HG03066 (cell line): ENCODE measurements around the gene COL13A1.

Source experiments
- ATAC-seq: cut with Tn5 transposase; IDR thresholded peaks from one replicate; pipeline ENCODE4 v1.9.1; 2021; ENCODE audit warnings: low read depth; ENCODE audit not compliant: unreplicated experiment

COL13A1 gene

DNA sequence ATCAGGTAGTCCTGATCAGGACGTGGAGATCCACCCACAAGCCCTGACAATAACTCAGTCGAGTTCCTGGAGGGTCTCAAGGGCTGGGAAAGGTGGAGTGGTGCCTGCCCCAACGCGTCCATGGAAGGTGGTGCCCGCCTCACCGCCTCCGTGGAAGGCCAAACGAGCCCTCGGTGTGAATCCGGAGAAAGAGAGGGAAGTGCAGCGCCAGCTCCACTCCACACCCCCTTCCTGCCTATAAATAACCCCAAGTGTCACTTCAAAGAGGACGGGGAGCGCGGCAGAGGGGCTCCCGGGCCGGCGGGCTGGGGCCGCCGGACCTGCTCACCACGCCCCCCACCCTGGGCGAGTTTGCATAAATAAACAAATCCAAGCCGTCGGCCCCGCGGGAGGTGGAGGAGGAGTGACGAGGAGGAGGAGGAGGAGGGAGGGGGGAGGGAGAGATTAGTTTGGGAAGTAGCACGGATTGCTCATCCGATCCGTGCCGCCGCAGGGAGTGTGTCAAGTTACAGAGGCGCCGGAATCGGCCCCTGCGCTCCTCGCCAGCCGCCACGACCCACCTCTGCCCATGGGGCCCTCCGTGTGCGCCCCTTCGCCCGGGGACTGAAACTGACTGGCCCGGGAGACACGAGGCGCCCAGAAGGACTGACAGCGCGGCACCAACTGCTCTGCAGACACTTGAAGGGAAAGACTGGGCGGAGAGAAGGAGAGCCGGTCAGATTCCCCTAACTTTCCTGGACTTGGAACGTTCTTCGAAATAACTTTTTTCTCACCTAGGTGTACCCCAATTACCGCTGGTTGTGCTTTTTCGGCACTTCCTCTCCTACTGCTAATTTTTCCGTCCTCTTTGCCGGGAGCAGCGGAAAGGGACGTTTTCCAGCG, at the start of gene COL13A1:
TSS of gene COL13A1 (plus strand) at position 473 of the 882 bp plus-strand sequence. CDS start 518 bp downstream, outside the sequence.
- ATAC-seq, result no peak

DNA sequence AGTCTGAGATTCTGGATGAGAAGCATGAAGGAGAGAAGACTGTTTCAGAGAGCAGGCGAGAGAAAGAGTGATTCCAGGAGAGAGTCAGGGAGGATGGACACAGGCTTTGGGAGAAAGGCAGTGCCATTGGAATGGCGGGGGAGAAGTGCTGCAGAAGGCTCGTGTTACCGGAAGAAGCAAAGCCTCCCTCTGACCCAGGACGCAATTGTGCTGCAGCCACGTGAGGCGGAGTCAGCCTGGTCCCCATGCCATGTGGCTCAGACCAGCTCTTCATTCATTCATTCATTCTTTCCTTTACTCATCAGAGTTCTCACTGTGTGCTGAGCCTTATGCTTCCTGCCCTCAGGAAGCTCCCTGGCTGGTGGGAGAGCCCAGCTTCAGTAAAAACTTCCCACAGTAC, 49.2 kb upstream of the COL13A1 start:
- ATAC-seq, result no peak

DNA sequence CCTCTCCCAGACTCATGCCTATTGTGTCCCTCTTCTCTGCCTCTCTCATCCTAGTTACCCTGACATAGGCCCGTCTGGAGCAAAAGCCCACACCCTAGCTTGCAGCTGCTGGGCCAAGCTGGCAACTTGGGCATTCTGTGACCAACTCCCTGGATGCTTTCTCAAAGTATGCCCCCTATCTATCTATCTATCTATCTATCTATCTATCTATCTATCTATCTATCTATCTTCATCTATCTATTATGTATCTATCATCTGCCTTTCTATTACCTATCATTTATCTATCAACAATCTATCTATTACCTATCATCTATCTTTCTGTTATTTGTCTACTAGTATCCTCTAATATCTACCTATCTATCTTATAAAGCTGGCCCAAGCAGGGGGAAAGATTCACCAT, 45.4 kb upstream of the COL13A1 start:
- no peak for ATAC-seq

DNA sequence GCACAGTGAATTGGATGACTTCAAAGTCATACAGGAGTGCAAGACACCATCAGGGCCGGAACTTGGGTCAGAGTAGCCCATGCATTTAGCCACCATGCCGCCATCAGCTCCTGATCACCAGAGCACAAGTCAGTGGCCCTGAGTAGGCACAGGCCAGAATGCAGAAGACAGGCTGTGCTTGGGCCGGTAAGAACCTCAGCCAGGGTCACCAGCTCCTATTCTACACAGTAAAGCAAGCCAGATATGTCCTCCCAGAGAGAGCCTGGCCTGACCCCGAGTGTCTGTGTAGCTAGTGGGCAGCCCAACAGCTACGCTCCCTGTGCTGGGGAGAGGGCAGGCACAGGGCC, 44.5 kb upstream of the COL13A1 start:
- no peak for ATAC-seq

DNA sequence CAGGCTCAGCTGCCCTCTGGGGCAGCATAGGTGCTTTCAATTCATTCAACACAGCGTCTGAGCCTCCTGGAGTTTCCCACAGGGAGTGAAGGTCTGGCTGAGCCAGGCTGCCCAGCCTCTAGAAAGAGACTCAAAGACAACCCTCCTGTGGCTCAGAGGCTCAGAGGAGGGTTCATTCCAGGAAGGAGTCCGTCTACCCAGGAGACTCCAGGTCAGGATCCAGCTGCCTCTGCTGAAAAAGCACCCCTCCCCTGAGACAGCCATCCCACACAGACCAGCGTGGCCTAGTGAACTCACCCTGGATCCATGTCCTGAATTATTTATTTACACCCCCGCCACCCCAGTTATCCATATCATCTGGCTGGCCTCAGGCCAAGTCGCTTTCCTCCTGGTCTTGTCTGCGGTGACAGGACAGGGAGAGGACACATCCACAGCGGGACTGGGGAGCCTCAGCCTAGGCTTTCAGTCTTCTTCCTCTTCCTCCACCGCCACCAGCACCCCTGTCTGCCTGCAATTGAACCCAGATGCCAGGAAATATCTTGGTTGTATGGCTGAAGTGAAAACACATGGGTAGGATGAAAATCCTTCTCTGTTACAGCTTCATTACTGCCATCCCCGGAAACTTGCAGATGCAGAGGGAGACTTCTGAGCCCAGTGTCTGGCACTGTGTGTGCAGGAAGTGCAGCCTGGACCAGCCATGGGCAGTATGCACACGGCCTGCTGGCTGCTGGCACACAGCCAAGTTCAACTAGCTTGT, 44.0 kb upstream of the COL13A1 start:
- no peak for ATAC-seq

DNA sequence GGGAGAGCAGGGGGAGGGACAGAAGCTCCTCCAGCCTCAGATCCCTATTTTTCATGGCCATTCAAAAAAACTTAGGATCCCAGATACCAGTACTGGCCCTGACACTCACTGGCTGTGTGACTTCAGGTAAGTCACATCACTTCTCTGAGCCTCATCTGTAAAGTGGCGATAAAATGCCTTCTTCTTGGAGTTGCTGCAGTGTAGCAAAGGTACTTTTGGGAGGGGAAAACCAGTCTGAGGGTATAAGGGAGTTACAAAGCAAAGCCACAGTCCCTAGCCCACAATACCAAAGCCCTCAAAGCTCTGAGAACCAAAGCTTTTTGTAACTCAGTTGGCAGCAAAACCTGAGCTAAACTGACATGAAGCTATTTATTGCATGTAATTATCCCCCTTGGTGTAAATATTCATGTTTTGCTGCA, 43.4 kb upstream of the COL13A1 start:
- ATAC-seq, result no peak

DNA sequence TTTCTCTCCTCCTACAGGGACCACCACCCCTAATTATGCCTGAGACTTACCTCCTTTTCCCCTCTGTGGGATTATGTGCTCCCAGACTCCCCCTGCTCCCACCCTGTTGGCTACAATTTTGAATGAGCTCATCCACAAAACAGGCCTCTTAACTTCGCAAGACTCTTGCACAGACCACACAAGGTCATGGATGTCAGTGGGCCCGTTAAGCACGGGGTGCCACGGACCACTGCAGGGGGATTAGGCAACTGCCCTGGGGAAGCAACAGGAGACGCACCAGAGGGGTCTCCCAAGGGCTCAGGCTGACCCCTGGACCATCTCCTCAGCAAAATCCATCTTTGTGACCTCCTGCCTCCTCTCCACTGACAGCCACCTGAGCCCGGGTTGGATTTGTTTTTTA, 42.1 kb upstream of the COL13A1 start:
- no peak for ATAC-seq

DNA sequence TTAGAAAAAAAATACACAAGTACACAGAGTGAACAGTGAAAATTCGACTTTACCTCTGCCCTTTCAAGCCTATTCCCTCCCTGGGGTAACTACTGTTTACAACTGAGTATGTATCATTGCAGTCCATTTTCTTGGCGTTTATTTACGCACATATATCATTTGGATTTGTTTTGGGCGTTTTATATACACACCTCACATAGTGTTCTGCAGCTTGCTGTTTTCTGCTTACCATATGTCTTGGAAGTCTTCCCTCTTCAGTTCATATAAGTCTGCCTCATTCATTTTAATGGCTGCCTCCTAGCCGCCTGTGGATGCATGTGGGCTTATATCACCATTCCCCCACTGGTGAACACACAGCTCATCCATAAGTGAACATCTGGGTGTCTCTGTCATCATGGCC, 41.6 kb upstream of the COL13A1 start:
- ATAC-seq, result no peak

DNA sequence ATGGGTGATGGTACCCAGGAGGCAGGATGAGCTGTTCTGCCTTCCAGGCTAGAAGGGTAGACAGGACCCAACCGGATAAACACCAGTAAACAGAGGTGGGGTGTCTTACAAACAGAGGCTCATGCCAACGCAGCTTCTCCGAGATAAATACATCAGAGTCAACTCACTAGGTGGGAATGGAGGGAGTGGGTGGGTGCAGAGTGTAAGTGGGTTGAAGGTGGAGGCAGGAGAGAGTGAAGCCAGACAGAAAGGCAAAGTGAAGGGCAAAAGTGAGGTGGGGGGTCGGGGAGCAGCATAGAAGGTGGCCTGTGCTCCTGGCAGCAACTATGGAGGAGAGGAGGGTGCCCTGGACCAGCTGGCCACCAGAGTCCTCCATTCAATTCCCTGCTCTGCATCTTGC, 40.4 kb upstream of the COL13A1 start:
- no peak for ATAC-seq

DNA sequence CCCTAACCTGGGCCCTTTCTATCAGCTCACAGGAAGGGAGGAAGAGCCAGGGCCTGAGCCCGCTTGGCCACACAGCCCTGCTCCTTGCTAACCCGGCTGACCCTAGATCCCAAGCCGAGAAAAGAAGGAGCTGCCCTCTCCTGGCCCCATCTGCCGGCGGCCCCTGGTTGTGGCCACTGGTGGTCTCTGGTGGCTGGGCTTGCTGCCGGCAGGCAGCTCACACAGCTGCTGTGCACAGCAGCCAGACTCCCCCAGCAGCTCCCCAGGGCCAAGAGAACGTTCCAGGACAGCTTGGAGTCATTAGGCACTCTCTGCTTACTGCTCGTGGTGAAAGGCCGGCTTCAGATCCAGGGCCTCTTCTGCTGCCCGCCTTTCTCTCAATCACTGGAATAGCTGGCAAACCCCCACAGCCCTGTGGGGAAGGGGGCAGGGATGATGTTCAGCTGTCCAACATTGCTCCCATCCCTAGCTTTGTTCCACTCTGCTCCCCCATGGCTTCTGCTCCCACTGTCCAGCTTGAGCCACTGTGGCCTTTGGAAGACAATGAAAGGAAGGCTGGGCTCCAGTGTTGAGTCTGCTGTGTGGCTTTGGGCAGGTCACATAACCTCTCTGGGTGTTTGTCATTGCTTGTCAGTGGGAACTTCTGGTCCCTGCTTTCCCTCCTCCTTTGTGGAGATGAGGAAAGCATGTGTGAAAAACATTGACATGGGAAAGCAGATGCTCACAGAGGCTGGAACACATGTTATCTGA, 35.4 kb upstream of the COL13A1 start:
- ATAC-seq, result no peak

DNA sequence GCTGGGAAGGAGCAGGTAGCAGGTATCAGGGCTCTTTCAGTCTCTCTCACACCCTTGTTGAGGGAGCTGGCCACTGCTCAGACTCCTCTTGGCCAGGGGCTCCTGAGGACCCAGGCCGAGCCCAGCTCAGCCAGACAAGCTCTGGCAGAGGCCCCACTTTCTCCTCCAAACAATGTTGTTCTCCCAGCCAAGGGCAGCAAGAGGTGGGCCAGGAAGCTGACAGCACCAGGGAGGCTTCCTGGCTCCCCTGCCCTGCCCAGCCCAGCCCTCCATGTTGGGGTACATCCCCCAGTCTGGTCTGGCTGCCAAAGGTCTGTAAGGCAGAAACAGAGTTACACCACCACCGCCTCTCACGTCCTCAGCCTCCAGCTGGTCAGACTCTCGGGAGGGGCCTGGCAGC, 33.9 kb upstream of the COL13A1 start:
- no peak for ATAC-seq

DNA sequence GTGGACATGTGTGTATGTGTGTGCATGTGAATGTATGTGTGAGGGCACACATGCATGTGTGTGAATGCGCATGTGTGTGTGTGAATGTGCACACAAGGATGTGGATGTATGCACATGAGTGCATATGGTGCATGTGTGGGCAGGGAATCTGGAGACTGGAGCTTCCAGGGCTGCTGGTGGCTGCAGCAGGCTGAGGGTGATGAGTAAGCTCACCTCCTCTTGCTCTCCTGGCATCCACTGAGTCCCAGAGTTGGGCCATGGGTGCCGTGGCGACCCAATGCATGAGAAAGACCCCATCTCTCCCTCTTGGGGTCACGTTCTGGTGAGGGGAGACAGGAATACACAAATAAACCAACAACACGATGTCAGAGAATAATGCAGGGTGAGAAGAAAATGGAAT, 33.3 kb upstream of the COL13A1 start:
- ATAC-seq, result no peak

DNA sequence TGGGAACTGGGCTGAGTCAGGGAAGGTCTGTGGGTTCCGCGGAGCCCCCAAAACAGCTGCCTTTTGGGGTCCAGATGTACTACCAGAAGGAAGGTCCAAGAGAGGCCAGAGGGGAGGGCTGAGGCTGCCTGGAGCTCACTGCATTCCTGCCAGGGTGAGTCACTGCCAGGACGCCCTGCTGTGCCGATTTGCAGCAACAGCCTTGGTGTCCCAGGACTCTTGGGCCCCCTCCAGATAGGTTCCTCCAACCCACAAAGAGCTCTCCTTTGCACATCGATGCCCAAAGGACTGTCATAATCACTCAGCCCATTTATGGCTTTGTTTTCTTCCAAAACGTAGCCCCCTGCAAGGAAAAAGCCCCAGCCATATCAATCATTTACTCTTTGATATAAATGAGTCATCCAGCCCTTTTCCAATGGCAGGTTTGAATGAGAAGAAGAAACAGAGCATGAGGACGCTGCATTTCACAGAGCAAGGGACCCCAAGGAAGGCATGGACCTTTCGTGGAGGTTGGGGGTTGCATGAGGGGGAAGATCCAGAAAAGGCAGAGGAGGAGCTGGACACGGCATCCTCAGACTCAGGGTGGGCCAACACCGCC, 32.2 kb upstream of the COL13A1 start:
- no peak for ATAC-seq

DNA sequence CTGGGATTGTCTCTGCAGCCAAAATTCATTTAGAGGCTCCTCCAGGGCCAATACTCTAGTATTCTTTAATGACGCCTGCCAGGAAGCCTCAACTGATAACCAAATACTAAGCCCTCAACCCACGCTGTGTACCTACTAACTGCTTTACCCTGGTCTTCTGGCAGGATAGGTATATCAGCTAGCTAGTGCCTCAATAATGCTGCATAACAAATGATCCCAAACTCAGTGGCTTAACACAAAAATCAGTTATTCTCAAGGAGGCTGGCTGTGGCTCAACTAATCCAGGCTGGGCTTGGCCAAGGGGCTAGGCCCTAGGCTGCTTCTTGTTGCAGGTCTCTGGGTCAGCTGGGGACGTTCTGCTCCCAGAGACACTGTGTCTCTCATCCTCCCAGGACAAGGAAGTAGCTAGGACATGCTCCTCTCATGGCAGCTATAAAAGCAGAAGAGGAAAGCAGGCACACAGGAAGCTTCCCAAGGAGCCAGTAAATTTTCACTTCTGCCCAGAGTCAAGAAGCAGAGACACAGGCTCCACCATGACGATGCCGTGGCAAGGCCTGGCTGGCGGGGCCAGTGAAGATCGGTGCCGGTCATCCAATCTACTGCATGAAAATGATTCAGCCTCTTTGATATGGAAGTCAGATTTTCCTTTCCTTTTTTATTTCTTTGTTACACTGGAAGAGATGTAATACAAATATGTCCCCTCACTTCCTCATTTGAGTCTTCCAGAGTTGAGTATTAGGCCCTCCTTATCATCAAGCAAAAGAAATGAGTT, 28.6 kb upstream of the COL13A1 start:
- no peak for ATAC-seq

DNA sequence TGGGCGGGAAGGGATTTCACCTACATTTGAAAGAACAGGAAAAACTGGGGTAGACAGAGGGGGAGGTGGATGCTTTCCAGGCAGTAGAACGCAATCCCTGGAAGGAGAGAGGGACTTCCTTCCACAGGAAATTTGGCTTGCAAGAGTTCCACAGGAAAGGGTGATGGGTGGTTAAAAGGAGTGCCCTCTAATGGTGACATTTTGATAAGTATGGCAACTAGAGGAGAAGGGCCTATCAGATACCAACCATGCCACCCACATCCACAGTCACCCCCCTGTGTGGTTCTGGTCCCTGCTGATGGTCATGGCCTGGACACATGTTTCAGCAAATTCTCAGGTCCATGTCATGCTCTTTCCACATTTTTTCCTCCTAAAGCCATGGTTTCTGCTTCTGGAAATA, 27.1 kb upstream of the COL13A1 start:
- no peak for ATAC-seq

DNA sequence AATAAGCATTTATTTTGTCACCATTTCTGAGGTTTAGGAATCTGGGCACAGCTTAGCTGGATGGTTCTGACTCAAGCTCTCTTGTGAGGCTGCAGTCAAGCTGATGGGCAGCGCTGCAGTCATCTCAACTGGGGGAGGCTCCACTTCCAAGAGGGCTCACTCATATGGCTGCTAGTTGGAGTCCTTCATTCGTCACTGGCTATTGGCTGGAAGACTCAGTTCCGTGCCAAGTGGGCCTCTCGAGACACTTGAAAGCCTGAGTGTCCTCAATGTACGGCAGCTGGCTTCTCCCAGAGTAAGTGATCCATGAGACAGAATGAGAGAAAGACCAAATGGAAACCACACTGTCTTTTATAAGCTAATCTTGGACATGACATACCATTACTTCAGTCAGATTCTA, 21.6 kb upstream of the COL13A1 start:
- ATAC-seq, result no peak

DNA sequence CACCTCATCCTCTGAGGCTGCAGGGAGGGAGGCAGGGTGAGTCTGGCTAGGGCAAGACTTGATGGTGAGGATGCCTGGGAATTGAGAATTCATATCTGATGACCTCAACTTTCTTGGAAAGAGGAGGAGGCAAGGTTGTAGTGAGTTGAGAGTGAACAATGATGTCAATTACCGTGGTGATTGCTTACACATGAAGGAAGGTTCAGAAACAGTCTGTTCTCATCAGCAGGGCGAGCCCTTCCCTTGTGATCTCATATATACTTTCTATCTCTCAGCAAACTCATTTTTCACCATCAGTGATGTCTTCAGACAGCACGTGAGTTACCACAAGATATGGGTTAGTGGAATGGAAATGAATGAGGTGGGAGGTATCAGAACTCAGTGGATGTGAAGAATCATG, 20.1 kb upstream of the COL13A1 start:
- no peak for ATAC-seq

DNA sequence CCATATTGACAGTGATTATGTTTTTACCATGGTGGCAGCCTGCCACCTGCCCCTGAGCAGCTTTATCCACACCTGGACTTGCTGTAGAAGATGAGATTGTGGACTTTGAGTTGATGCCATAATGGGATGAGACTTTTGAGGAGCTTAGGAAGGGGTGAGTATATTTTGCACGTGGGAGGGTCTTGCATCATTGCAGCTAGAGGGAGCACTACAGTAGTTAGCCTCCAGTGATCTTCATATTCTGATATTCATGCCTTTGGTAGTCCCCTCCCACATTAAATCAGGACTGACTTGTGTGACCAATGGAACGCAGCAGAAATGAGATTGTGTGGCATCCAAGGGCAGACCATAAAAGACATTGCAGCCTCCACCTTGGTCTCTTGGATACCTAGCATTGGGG, 18.2 kb upstream of the COL13A1 start:
- no peak for ATAC-seq

DNA sequence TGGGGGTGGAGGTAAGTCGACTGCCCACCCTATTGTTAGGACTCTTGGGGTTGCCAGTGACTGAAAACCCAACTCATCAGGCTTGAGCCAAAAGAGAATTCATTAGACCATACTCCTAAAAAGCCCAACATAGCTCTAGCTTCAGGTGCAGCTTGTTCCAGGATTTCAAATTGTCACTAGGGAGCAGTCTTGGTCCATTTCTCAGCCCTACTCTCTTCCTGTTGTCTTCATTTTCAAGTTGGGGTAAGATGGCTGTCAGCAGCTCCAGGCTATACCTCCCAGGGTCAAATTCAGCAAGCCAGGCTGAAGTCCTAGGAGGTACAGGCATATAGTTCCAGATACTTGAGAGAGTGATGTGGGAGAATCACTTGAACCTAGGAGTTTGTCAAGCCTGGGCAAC, 14.9 kb upstream of the COL13A1 start:
- no peak for ATAC-seq

DNA sequence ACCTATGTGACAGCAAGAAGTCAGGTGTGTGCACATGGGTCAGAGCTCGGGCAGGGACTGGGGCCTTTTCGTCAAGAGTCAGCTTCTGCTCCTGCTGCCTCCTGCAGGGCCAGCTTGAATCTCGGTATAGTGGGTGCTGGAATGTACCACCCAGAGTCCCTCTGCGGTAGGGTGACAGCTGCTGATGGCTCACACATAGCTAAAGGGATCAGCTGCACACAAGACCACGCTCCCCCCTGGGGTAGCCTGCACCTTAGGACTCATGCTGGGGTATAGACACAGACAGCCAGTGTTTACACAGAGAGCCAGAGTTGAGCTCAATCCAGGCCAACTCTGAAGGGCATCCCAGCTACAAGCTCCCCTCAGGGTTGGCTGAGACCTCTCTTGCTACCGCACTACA, 14.0 kb upstream of the COL13A1 start:
- ATAC-seq, result no peak
